ENCODE measurements around the gene WWOX. TPM values are rescaled to one million over a fixed set of nuclear protein-coding genes. Genes with fewer than 3 reads are reported as not detected.

WWOX gene
- total and polyA plus RNA-seq, 2 experiments from 2014 or later, result 22.1 to 123 TPM

- no peak for DNase-seq (ENCODE audit: low read depth in 1 of 2, low spot score in 1 of 2)
Observed at GRCh38 chr16:78348068-78348467, 248.6 kb downstream of the WWOX start.

GRCh38 chr16:78348886-78349285 lies 249.4 kb downstream of the WWOX start:
- no peaks in the 10 kb centered on the region for H3K27me3 ChIP-seq
- no peak for DNase-seq (ENCODE audit: low read depth in 1 of 2, low spot score in 1 of 2)
- TF ChIP-seq CTCF (IDR thresholded peaks at IDR 0.05; ENCODE audit: low read depth, low read length), result no peak

More at GRCh38 chr16:78348068-78348467, 248.6 kb downstream of the WWOX start:
- H3K36me3 ChIP-seq, result no peaks in the 10 kb centered on the region
- no peaks in the 10 kb centered on the region for H3K27me3 ChIP-seq
- H3K4me1 ChIP-seq (ENCODE audit: low read depth), result no peaks in the 10 kb centered on the region
- H3K9me3 ChIP-seq (ENCODE audit: low read depth), result no peaks in the 10 kb centered on the region
- no peak overlapping the region for H3K4me3 ChIP-seq
- no peak for TF ChIP-seq CTCF (IDR thresholded peaks at IDR 0.05; ENCODE audit: low read depth, low read length)
- H3K27ac ChIP-seq, result no peak overlapping the region

GRCh38 chr16:78352184-78352583 lies 252.7 kb downstream of the WWOX start:
- Histone ChIP-seq H3K4me1 (ENCODE audit: low read depth) (no peaks in the 10 kb centered on the region), H3K27ac (no peak overlapping the region), H3K36me3 (no peaks in the 10 kb centered on the region), H3K4me3 (no peak overlapping the region), H3K27me3 (no peaks in the 10 kb centered on the region), H3K9me3 (ENCODE audit: low read depth) (no peaks in the 10 kb centered on the region)
- TF ChIP-seq CTCF (IDR thresholded peaks at IDR 0.05; ENCODE audit: low read depth, low read length), result no peak
- no peak for DNase-seq (ENCODE audit: low read depth in 1 of 2, low spot score in 1 of 2)

More at GRCh38 chr16:78348886-78349285, 249.4 kb downstream of the WWOX start:
- no peaks in the 10 kb centered on the region for H3K9me3 ChIP-seq (ENCODE audit: low read depth)
- no peaks in the 10 kb centered on the region for H3K36me3 ChIP-seq
- no peaks in the 10 kb centered on the region for H3K4me1 ChIP-seq (ENCODE audit: low read depth)
- no peak overlapping the region for H3K4me3 ChIP-seq
- H3K27ac ChIP-seq, result no peak overlapping the region

- H3K9me3 ChIP-seq (ENCODE audit: low read depth), result no peaks in the 10 kb centered on the region
- no peak for TF ChIP-seq CTCF (IDR thresholded peaks at IDR 0.05; ENCODE audit: low read depth, low read length)
- H3K27ac ChIP-seq, result no peak overlapping the region
- H3K4me3 ChIP-seq, result no peak overlapping the region
- H3K36me3 ChIP-seq, result no peaks in the 10 kb centered on the region
- no peaks in the 10 kb centered on the region for H3K4me1 ChIP-seq (ENCODE audit: low read depth)
- H3K27me3 ChIP-seq, result no peaks in the 10 kb centered on the region
- no peak for DNase-seq (ENCODE audit: low read depth in 1 of 2, low spot score in 1 of 2)
Observed at GRCh38 chr16:78353640-78354275, 254.3 kb downstream of the WWOX start.

- no peak for DNase-seq (ENCODE audit: low read depth in 1 of 2, low spot score in 1 of 2)
- Histone ChIP-seq H3K4me1 (ENCODE audit: low read depth) (peaks cover 7% of the 10 kb centered on the region), H3K27me3 (no peaks in the 10 kb centered on the region), H3K4me3 (no peak overlapping the region), H3K9me3 (ENCODE audit: low read depth) (no peaks in the 10 kb centered on the region), H3K36me3 (no peaks in the 10 kb centered on the region), H3K27ac (no peak overlapping the region)
- TF ChIP-seq CTCF (IDR thresholded peaks at IDR 0.05; ENCODE audit: low read depth, low read length), result no peak
Observed at GRCh38 chr16:78362524-78363135, 263.2 kb downstream of the WWOX start.
